ENCODE data around the gene LRTM2.

The LRTM2 gene

DNA sequence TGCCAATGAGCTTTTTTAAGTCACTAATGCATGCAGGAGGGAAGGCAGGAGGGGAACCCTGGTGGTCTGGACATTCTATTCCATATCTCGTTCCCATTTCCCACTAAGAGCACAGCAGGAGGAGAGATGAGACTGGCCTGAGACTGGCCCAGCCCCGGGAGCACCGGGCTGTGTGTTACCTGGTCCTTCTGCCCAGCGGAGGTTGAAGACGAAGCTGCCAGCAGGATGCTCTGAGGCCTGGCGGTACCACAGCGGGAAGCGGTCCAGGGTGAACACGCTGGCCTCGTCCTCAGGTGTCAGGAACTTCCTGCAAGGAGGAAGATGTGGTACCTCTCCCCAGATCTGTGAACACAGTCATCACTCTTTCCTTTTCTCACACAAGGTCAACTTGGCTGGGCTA lies 23.9 kb downstream of the LRTM2 start:
- DNase-seq: no peak

DNA sequence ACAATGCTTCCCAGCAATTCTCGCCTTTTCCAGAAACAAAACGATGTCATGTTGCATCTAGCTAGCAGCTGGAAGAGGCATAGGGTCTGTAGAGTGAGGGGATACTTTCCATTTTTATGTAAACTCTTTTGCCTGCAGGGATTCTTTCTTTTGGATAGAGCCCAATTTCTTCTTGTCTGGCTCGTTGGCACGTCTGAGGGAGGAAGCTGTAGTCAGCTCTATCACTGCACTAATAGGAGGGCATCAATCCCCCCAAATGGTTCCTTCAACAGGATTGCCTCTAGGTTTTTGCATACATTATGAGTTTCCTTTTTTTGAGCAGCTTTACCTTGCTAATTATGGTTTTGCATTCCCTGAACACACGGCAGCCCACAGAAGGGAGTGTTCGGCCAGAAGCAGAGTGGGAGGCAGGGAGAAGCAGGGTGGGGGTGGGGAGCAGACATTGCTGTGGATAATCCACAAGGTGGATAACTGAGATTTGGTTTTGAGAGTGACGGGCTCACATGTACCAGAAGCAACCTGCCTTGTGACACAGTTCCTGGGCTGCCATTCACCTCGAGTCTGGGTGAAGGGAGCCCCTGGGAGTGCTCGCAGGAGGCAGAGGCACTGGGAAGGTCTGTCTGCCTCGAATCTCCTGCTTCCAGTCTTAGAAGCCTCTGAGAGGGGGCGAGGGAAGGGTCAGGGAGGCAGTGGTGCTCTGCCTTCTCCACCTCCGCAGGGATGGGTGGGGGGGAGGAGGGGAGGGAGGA lies 24.5 kb downstream of the LRTM2 start:
- no peak for DNase-seq

DNA sequence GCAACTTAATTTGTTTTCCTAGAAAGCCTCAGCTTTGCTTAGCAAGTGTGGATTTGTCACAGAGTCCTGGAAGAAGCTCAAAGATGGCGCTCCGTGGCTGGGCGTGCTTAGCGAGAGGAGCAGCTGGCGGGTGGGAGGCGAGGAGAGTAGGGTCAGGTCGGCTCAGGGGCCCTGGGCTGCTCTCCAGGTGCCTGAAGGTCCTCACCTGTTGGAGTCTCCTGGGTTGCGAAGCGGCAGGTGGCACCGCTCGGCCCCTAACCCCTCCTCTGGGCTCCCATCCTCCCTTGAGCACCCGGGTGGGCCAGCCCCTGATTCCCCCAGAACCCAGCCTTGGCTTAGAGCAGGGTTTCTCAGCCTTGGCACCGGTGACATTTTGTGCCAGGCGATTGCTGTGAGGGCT lies 25.1 kb downstream of the LRTM2 start:
- no peak for DNase-seq

DNA sequence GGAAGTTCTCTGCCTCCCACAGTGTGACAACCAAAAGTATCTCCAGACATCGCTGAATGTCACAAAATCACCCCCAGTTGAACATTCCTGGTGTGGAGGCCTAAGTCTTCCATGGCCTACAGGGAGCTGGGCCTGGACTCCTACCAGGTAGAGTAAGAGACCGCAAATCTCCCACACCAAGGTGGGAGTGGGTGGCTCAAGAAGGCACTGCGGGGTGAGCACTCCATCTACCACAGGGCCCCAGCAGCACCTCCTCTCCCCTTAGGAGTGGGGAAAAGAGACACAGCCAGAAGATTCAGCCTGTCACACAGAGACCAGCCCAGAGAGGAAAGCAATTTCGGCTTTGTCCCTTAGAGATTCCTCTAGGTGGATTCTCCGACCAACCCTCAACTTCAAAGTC lies 25.5 kb downstream of the LRTM2 start:
- DNase-seq: no peak

DNA sequence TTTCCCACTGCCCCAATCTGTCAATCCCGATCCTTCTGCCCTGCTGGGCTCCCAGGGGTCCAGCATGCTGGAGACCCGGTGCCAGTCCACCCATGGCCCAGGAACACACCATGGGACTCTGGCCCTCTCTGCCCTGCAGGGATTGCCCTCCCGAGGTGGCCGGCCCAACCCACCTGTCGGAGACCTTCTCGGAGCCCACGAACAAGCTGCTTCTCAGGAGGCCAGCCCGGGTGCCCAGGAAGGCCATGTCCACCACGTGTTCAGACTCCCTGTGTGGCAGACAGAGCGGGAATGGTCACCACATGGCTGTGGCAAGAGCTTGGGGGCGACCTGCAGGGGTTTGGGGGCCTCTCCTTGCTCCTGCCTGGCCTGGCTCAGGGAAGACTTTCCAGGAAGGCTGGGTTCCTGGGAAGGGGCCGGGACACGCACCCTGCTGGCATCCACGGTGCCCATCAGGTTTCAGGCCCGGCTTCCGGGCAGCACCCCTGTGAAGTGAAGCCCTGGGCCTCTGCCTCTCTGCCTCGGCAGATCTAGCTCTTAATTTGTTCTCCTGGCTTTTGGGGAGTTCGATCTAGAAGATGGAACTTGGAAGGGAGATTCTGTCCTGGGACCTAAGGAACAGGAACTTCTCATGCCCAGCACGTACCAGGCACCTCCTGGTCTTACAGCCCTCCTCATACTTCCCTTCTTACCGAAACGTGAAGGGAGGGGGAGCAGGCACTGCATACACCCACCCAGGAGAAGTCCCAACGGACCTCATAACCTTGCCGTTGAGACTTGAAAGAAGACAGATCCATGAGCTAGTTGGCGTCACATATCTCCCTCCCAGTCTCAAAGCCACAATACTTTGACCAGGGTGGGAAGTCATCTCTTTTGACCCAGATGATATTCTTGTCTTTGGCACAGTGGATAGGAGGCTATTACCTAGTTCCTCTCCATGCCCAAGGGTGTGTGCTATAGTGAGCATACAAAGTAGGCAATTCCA lies 26.3 kb downstream of the LRTM2 start:
- no peak for DNase-seq

DNA sequence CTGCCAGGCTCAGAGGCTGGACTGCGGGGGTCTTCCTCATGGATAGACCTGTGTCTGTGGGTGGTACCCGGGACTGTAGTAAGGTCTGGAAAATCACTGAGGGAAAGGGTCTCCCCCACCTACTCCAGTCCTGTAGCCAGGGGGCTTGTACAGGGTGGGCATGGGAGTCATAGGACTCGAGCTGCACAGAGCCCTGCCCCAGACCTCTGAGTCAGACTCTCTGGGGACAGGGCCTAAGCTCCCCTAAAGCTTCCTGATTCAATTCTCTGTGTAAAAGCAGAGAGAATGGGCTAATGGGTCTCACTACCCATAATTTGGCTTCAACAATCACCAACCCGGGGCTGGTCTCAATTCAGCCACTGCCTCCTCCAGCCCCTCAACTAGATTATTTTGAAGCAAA lies 27.0 kb downstream of the LRTM2 start:
- no peak for DNase-seq

DNA sequence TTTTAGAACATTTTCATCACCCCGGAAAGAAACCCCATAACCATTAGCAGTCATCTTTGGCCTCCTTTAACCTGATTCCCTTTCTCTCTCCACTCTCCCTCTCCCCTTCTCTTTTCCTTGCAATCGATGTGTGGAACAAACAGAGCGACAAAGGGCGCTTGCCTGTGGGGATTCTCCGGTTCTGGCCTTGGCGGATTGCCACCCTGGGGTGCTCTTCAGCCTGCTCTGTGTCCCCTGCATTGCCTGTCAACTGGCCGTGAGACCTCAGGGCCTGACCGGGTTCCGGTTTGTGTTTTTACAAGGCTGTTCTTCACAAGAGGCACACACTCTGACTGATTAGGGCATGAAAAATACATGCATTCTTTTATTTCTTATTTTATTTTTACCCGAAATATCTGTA lies 27.8 kb downstream of the LRTM2 start:
- DNase-seq: no peak

DNA sequence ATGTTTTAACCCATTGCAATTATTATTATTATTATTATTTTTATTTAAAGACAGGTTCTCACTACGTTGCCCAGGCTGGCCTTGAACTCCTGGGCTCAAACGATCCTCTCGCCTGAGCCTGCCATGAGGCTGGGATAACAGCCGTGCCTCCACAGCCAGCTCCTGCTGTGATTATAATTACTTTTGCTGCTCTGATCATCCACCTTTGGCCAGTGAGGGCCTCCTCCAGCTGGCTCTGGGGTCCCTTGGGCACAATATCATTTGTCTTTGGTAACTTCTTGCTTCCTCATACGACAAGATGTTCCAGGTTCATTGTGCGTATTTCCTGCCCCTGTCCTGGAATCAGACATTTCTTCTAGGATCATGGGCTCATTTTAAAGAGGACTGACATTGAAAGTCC lies 28.4 kb downstream of the LRTM2 start:
- no peak for DNase-seq

DNA sequence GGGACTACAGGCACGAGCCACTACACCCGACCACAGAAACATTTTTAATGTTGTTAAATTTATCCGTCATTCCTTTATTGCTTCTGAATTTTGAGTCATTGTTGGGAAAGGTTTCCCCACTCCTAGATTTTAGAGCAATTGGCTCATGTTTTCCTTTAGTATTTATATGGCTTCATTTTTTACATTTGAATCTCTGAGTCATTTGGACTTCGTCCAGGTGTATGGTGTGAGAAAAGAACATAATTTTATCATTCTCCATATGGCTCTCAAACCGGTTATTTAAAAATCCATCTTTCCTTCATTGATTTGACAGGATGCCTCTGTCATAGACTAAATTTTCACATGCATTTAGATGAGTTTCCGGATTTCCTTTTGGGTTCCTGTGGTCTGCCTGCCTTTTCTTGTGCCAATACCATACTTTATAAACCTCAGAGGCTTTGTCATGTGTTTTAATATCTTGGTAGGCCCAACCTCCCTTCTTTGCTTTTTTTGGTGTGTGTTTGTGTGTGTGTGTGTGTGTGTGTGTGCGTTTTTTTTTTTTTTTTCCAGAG lies 30.9 kb downstream of the LRTM2 start:
- DNase-seq: no peak

DNA sequence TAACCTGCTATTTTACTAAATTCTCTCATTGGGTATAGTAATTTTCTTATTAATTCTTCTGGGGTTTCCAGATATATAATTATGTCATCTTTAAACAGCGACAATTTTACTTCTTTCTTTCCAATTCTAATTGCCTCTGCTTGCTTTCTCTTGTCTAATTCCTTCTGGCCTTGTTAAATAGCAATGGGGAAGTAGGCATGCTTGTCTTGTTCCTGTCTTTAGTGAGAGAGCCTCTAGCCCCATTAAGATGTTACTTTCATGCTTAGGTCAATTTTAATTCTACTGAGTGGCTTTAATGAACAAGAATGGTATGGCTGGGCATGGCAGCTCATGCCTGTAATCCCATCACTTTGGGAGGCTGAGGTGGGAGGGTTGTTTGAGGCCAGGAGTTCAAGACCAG lies 31.7 kb downstream of the LRTM2 start:
- no peak for DNase-seq

DNA sequence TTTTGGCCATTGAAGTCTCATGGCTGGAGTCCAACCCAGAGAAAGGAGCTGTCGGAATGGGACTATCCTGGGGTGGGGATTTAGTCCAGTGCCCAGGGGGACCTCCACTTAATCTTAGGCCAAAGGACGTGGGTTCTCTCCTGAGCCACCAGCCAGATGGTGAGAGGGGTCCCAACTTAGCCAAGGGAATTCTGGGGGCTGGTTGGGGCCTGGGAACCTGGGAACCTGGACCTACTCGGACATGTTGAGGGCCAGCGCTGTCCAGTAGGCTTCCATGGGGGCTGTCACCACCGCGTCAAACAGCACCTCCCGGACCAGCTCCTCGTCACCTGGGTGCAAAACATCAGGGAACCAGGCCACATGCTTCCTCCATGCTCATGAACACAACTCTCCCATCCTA lies 33.4 kb downstream of the LRTM2 start:
- no peak for DNase-seq

DNA sequence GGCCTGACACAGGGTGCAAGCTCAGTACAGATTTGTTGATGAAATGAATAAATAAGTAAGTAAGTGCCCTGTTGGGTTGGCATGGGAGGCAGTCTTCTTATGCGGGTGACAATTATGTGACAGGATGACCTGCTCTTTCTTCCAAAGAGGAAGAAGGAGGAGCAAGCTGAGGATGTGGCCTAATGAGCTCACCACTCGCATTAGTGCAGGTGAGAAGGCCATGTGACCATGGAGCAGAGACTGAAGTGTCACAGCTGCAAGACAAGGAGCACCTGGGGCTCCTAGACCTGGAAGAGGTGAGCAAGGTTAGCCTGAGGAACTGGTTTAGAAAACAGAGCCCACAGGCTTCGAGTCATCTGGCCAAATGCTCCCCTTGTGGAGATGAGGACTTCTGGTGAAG lies 34.9 kb downstream of the LRTM2 start:
- no peak for DNase-seq

DNA sequence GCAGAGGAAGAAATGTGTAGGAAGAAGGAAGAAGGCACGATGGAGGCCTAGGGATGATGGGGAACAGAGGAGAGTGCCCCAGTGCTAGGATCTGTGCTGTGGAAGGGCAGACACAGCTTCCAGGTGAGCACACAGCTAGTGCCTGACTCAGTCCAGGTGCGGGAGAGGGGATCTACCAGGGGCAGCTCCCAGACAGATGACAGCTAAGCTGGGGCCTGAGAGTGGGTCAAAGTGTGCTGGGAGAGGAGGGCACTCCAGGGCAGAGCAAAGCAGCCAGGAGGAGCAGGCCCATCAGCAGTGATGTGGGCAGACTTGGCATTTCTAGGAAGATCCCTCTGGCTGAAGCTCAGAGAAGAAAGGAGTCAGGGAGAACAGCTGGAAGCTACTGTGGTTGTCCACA lies 36.7 kb downstream of the LRTM2 start:
- DNase-seq: no peak

DNA sequence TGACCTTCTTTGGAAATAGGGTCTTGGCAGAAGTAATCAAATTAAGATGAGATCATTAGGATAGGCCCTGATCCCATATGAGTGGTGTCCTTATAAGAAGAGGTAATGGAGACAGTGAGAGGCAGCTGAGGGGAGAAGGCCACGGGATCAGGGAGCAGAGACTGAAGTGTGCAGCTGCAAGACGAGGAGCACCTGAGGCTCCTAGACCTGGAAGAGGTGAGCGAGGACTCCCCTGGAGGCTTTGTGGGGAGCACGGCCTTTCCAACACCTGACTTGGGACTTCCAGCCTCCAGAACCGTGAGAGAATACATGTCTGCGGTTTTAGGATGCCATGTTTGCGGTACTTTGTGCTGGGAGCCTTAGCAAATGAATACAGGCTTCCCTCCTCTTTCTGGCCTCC lies 37.5 kb downstream of the LRTM2 start:
- no peak for DNase-seq

DNA sequence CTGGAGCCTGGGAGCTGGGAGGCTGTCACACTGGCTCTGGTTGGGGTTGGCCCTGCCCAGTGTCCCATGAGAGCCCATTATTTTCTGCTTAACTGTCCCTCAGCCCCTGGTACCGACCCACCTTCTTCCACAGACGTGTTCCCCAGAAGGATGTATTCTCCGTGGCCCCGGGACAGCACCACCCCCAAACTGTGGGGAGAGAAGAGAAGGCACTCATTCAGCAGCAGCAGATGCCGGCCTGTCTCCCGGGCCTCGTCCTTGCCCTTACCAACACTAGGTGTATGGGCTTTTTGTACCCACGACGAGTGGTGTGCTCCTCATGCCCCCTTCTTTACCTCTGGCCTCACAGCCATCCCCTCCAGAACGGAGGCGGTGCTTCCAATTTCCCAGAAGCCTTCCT lies 38.1 kb downstream of the LRTM2 start:
- DNase-seq: no peak

DNA sequence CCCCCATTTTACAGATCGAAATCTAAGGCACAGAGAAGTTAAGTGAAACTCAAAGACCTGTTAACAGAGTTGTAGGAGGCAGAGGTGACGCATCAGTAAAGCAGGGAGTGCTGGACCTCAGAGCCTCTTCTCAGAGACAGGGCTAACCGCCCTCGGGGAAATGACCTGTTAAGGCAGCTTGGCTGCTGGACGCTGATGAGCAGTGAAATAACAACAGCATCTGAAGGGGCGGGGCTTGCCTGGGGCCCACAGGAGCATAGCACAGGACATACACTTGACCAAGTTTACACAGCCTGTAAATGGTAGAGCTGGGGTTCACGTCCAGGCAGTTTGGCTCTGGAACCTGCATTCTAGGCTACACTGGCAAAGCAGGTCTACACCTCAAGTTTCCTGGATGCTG lies 39.3 kb downstream of the LRTM2 start:
- DNase-seq: no peak

DNA sequence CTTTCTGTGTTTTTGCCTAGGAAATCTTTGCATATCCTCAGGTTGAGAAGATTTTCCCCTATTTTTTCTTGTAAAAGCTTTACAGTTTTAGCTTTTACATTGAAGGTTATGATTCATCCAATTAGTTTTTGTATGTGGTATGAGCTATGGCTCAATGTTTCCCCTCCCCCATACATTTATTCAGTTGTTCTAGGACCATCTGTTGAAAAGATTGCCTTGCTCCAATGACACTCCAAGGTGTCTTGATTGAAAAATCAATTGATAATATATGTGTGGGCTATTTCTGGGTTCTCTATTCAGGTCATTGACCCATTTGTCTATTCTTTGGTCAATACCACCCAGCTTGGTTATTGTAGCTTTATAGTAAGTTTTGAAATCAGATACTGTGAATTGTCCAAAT lies 42.6 kb downstream of the LRTM2 start:
- DNase-seq: no peak

DNA sequence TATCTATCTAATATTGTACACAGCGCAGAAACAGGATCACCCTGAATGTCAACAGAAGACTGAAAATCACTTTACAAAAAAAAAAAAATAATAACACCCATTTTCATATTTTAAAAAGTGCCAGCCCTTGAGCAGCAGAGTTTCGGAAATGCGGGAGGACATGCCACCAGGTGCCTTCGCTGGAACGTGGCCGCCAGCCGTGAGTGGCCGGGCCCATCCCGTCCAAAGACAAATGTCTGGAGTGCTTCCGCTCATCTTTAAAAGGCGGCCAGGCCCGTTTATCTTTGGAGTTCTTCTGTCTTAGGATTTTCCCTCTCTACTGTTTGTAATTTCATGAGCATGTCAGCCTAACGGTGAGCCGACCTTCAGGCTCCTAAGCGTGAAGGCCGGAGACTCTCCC lies 43.5 kb downstream of the LRTM2 start:
- DNase-seq: no peak

DNA sequence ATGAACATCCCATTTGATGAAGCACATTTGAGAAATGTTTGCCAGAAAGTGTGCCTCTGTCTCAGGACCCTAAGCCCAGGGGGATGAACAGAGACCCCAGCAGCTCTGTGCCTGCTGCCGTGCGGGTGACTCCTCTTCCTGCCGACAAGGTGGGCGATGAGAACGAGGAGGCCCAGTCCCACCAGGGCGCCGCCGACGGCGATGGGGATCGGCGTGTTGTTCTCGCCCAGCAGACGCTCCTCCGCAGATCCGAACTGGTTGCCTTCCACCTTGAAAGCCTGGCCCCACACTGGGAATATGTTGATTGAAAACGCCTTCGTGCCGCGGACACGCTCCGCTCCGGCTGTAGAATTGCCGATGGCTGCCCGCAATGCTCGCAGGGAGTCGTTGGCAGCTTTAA lies 44.1 kb downstream of the LRTM2 start:
- no peak for DNase-seq

DNA sequence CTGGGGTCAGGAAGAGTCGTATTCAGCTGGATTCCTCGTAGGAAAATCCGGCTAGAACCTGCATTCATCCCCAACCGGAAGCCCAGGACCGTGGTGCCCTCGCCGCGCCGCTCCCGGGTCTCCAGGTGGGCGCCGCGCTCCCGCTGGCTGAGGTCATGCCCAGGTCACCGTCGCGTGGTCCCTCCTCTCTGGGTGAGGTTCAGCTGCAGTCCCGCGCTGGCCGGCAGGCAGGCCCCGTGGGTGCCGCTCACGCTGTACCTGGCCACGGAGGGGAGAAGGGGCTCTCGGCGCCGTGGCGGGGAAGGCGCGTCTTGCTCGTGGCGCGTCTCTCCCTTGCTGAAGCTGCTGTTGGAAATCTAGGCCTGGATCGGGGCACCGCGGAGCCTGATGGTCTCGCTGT lies 44.5 kb downstream of the LRTM2 start:
- no peak for DNase-seq

DNA sequence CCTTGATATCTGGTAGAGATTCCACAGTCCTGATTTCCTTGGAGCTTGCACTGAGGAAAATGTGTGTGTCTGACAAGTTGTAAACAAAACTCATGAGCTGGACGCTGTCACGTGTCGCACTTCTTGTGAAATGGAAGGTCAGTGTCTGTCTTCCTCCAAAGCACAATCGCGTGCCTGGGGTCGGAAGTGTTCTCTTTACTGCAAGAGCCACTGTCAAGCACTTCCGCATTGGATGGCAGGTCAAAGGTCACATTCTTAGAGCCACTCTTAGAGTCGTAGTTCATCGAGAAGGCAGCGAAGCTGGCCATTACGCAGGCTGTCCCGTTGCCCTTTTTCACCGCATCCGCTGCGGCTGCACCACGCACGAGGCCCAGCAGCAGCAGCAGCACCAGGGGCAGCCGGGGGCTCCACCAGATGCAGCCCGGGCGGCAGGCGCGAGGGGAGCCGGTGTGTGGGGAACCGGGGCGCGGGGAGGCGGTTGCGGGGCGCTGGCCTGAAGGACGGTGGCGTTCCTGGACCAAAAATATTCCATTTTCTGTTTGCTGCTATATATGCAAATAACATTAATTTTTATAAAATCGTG lies 45.0 kb downstream of the LRTM2 start:
- no peak for DNase-seq

DNA sequence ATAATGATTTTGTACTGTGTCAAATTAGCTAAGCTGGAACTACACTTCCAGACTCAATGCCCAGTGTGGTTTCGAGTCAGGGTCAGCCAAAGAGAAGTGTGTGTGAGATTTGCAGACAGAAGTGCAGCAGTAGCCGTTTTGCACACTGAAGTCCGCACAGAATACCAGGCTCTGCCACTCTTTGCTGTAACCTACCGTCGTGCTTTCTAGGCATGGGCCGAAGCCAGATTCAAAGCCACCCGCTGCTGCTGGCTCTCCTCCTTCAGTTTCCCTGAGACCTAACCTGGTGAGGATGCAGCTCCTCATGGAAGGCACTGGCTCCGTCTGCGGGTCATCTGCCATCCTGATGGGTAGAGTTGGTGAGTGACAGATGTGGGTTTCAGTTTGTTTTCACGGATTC lies 48.8 kb downstream of the LRTM2 start:
- no peak for DNase-seq

DNA sequence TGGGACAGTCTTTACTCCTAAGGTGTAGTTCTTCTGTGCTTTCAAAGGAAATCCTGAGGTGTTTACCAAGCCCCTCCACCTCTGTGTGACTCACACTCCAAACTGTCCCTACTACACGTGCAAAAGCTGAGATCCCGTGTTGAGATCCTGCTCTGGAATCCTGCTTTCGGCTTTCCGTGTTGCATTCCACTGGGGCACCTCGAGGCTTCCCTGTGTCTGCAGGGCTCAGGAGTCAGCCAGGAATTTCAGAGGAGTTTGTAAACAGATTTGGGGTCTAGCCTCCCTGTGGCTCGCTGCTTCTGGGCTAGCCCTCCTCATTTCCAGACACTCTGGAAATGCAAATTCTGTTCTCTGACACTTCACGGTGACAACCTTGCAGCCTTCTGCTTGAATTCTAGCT lies 49.7 kb downstream of the LRTM2 start:
- DNase-seq: no peak
